HEK293 (cell line): ENCODE measurements around the gene TRAPPC12.

Source experiments
- CTCF ChIA-PET: fragments of 350-600 bp; formaldehyde crosslinking; extraction: SDS; loops from one replicate; lab custom pipeline; 2021; ENCODE audit warnings: antibody characterized with exemption; lab: Yijun Ruan, JAX
- POLR2A ChIA-PET: fragments of 300-600 bp; formaldehyde crosslinking; extraction: SDS; loops from one replicate; lab custom pipeline; 2020; ENCODE audit warnings: antibody characterized with exemption, inconsistent platforms; lab: Yijun Ruan, JAX
- H3K27ac ChIP-seq: fragments of 200-500 bp; sonication (Bioruptor generic); 2 replicates; pipeline ENCODE4 v1.5.1; 2014; ENCODE audit warnings: low read depth, low read length, control low read depth, inconsistent platforms; ENCODE audit errors: extremely low read depth
- H3K36me3 ChIP-seq, 2 experiments: fragments of 200-500 bp in 1 of 2; sonication (Bioruptor generic) in 1 of 2; 1 replicate in 1 of 2; 2 replicates in 1 of 2; pipeline ENCODE4 v1.5.1; 2014 to 2017; ENCODE audit warnings: inconsistent platforms in 2 of 2, low read length in 2 of 2; ENCODE audit not compliant: control insufficient read depth in 2 of 2, insufficient read depth in 1 of 2
- H3K4me1 ChIP-seq: fragments of 200-500 bp; sonication (Bioruptor generic); 2 replicates; pipeline ENCODE4 v1.5.1; 2014; ENCODE audit warnings: mild to moderate bottlenecking, low read length, inconsistent platforms; ENCODE audit not compliant: control insufficient read depth, insufficient read depth
- H3K4me3 ChIP-seq: 2 replicates; pipeline ENCODE4 v1.5.1; 2011; ENCODE audit warnings: low read depth, mild to moderate bottlenecking, control low read depth, low read length, moderate library complexity
- H3K9me3 ChIP-seq: fragments of 200-500 bp; sonication (Bioruptor generic); 2 replicates; pipeline ENCODE4 v1.5.1; 2014; ENCODE audit warnings: low read depth, low read length, inconsistent platforms; ENCODE audit not compliant: control insufficient read depth, insufficient read depth
- CTCF ChIP-seq: fragments of 450-650 bp; formaldehyde crosslinking; IDR thresholded peaks from 2 replicates; pipeline ENCODE4 v1.5.1; 2016; ENCODE audit warnings: missing biosample characterization, missing genetic modification characterization
- OVOL3 ChIP-seq: fragments of 450-650 bp; formaldehyde crosslinking; IDR thresholded peaks from 2 replicates; pipeline ENCODE4 v1.5.1; 2016; ENCODE audit warnings: missing biosample characterization, missing genetic modification characterization
- TRIM28 ChIP-seq: IDR thresholded peaks from 2 replicates; pipeline ENCODE4 v1.6.1; 2011; ENCODE audit warnings: low read length, control low read depth, borderline replicate concordance
- ZBTB21 ChIP-seq: fragments of 450-650 bp; formaldehyde crosslinking; IDR thresholded peaks from 2 replicates; pipeline ENCODE4 v1.5.1; 2017; ENCODE audit warnings: missing biosample characterization, missing genetic modification characterization
- ZNF133 ChIP-seq: fragments of 450-650 bp; formaldehyde crosslinking; IDR thresholded peaks from 2 replicates; pipeline ENCODE4 v1.5.1; 2016; ENCODE audit warnings: missing biosample characterization, missing genetic modification characterization
- ZNF157 ChIP-seq: fragments of 450-650 bp; formaldehyde crosslinking; IDR thresholded peaks from 2 replicates; pipeline ENCODE4 v1.5.1; 2016; ENCODE audit warnings: missing biosample characterization, missing genetic modification characterization
- ZNF26 ChIP-seq: fragments of 450-650 bp; formaldehyde crosslinking; IDR thresholded peaks from 2 replicates; pipeline ENCODE4 v1.5.1; 2016; ENCODE audit warnings: missing biosample characterization, missing genetic modification characterization
- ZNF280D ChIP-seq: fragments of 450-650 bp; formaldehyde crosslinking; IDR thresholded peaks from 2 replicates; pipeline ENCODE4 v1.5.1; 2016; ENCODE audit warnings: missing biosample characterization, missing genetic modification characterization
- ZNF394 ChIP-seq: fragments of 450-650 bp; formaldehyde crosslinking; IDR thresholded peaks from 2 replicates; pipeline ENCODE4 v1.5.1; 2016; ENCODE audit warnings: missing biosample characterization, missing genetic modification characterization, mild to moderate bottlenecking, moderate library complexity, borderline replicate concordance
- ZNF423 ChIP-seq: fragments of 450-650 bp; formaldehyde crosslinking; IDR thresholded peaks from 2 replicates; pipeline ENCODE4 v1.5.1; 2016; ENCODE audit warnings: missing biosample characterization, missing genetic modification characterization
- ZNF473 ChIP-seq: fragments of 450-650 bp; formaldehyde crosslinking; IDR thresholded peaks from 2 replicates; pipeline ENCODE4 v1.5.1; 2017; ENCODE audit warnings: missing biosample characterization, missing genetic modification characterization
- ZNF558 ChIP-seq: fragments of 450-650 bp; formaldehyde crosslinking; IDR thresholded peaks from 2 replicates; pipeline ENCODE4 v1.5.1; 2016; ENCODE audit warnings: missing biosample characterization, missing genetic modification characterization
- ZNF626 ChIP-seq: fragments of 450-650 bp; sonication (Bioruptor Pico); formaldehyde crosslinking; IDR thresholded peaks from 2 replicates; pipeline ENCODE4 v1.5.1; 2018; ENCODE audit warnings: missing biosample characterization, missing genetic modification characterization, inconsistent platforms
- ZNF660 ChIP-seq: fragments of 450-650 bp; IDR thresholded peaks from 2 replicates; pipeline ENCODE4 v1.5.1; 2018; ENCODE audit warnings: missing biosample characterization, mild to moderate bottlenecking, missing genetic modification characterization
- ZNF704 ChIP-seq: fragments of 450-650 bp; formaldehyde crosslinking; IDR thresholded peaks from 2 replicates; pipeline ENCODE4 v1.5.1; 2016; ENCODE audit warnings: missing biosample characterization, missing genetic modification characterization
- ZSCAN30 ChIP-seq: fragments of 450-650 bp; IDR thresholded peaks from 2 replicates; pipeline ENCODE4 v1.5.1; 2018; ENCODE audit warnings: missing biosample characterization, mild to moderate bottlenecking, missing genetic modification characterization, moderate library complexity
- TF ChIP-seq, protein P1 (sequence below): fragments of 450-650 bp; formaldehyde crosslinking; IDR thresholded peaks from 2 replicates; pipeline ENCODE4 v1.5.1; 2016; ENCODE audit warnings: missing biosample characterization, missing genetic modification characterization
- TF ChIP-seq, protein P2 (sequence below): fragments of 450-650 bp; formaldehyde crosslinking; IDR thresholded peaks from 2 replicates; pipeline ENCODE4 v1.5.1; 2017; ENCODE audit warnings: missing biosample characterization, missing genetic modification characterization
- TF ChIP-seq, protein P3 (sequence below): fragments of 450-650 bp; formaldehyde crosslinking; IDR thresholded peaks from 2 replicates; pipeline ENCODE4 v1.5.1; 2017; ENCODE audit warnings: missing biosample characterization, missing genetic modification characterization

The TRAPPC12 gene

GRCh38 chr2:3396920-3397559, 17.5 kb downstream of the TRAPPC12 start:
- Histone ChIP-seq H3K4me1 (no peaks in the 10 kb centered on the region), H3K27ac (no peak overlapping the region), H3K9me3 (no peaks in the 10 kb centered on the region), H3K4me3 (no peak overlapping the region), H3K36me3 (peaks cover 6 to 46% of the 10 kb centered on the region in 2 experiments)
- TF ChIP-seq ZNF157 (no peak), ZNF133 (tag by site-specific recombination) (no peak), ZNF26 (peak; percentile 75), ZNF558 (tag by site-specific recombination) (no peak)
- CTCF ChIA-PET, result interaction anchor here (0.6 to 2.3 kb wide), 4 partner anchors 15 to 74 kb away, joined by 3 to 9 read pairs (median 4); no protein-coding TSS in a partner anchor
- POLR2A ChIA-PET, result interaction anchor here (0.9 kb wide), 1 partner anchor 19 kb away, joined by 3 read pairs; the partner anchor contains the start of gene EIPR1

DNA sequence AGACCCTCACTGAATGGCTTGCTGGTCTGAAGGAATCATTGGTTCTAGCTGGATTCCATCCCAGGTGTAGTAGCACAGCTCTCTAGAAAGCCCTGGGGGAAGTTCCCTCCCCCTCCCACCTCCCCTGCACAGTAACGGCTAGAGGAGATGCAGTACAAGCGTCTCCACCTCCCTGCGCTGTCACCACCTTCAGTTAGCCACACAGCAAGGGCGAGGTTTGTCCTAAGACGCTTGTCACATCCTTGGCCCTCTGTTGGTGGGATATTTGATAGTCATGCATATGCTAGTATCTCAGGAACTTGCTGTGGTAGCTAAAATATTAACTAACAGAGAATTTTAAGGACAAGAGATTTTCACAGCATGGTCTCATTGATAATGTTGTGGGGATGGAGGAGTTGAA, 19.4 kb downstream of the TRAPPC12 start:
- Histone ChIP-seq H3K27ac (no peak overlapping the region), H3K4me1 (no peaks in the 10 kb centered on the region), H3K4me3 (no peak overlapping the region), H3K9me3 (no peaks in the 10 kb centered on the region), H3K36me3 (peaks cover 11 to 40% of the 10 kb centered on the region in 2 experiments)
- ChIA-PET POLR2A (no interaction called here), CTCF (interaction anchor here (0.6 kb wide), 1 partner anchor 24 kb away, joined by 3 read pairs; no protein-coding TSS in a partner anchor)
- TF ChIP-seq ZNF423 (tag by site-specific recombination) (no peak), ZNF704 (no peak), TRIM28 (no peak), ZNF157 (no peak), ZNF473 (tag by site-specific recombination) (no peak), ZSCAN30 (tag by site-specific recombination) (no peak), ZNF558 (tag by site-specific recombination) (no peak), ZNF394 (no peak), ZNF660 (no peak), ZBTB21 (tag by site-specific recombination) (no peak), OVOL3 (tag by site-specific recombination) (no peak), CTCF (no peak), ZNF280D (no peak), ZNF626 (tag by site-specific recombination) (no peak)
- TF ChIP-seq, protein P1, sequence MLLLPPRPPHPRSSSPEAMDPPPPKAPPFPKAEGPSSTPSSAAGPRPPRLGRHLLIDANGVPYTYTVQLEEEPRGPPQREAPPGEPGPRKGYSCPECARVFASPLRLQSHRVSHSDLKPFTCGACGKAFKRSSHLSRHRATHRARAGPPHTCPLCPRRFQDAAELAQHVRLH (tag by site-specific recombination), result no peak
- TF ChIP-seq, protein P2, sequence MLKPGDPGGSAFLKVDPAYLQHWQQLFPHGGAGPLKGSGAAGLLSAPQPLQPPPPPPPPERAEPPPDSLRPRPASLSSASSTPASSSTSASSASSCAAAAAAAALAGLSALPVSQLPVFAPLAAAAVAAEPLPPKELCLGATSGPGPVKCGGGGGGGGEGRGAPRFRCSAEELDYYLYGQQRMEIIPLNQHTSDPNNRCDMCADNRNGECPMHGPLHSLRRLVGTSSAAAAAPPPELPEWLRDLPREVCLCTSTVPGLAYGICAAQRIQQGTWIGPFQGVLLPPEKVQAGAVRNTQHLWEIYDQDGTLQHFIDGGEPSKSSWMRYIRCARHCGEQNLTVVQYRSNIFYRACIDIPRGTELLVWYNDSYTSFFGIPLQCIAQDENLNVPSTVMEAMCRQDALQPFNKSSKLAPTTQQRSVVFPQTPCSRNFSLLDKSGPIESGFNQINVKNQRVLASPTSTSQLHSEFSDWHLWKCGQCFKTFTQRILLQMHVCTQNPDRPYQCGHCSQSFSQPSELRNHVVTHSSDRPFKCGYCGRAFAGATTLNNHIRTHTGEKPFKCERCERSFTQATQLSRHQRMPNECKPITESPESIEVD, result no peak
- TF ChIP-seq, protein P3, sequence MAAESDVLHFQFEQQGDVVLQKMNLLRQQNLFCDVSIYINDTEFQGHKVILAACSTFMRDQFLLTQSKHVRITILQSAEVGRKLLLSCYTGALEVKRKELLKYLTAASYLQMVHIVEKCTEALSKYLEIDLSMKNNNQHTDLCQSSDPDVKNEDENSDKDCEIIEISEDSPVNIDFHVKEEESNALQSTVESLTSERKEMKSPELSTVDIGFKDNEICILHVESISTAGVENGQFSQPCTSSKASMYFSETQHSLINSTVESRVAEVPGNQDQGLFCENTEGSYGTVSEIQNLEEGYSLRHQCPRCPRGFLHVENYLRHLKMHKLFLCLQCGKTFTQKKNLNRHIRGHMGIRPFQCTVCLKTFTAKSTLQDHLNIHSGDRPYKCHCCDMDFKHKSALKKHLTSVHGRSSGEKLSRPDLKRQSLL (tag by site-specific recombination), result no peak
